Measurements from ENCODE around the gene SCGB1C1. TPM values are rescaled to one million over a fixed set of nuclear protein-coding genes. Genes with fewer than 3 reads are reported as not detected.

The SCGB1C1 gene
- total and polyA plus RNA-seq, 2 of the 8 experiments (the other 6 are each of a cell fraction or from before 2014, with no cell fraction given), result not detected

GRCh38 chr11:198236-198806, 5.4 kb downstream of the SCGB1C1 start (continued):
- TF ChIP-seq POLR2AphosphoS5 (IDR thresholded peaks at IDR 0.05; ENCODE audit: low read depth, low read length) (no peak), HDAC2 (IDR thresholded peaks at IDR 0.05; ENCODE audit: borderline replicate concordance in 1 of 2, low read depth in 2 of 2, low read length in 2 of 2) (no peak), GTF2F1 (IDR thresholded peaks at IDR 0.05; ENCODE audit: borderline replicate concordance, low read depth, low read length) (no peak), ZNF274 (IDR thresholded peaks at IDR 0.05; ENCODE audit: borderline replicate concordance, extremely low read depth, low read length) (no peak), JUND (IDR thresholded peaks at IDR 0.05; ENCODE audit: low read length) (no peak), SIN3A (conservative IDR thresholded peaks at IDR 0.05 in 1 of 2, IDR thresholded peaks at IDR 0.05 in 1 of 2; ENCODE audit: low read depth in 1 of 2, low read length in 2 of 2) (no peak)

Data from H1 (cell line).